Skin epidermis (tissue), 12 donors: ENCODE data around the gene PLEKHG4.

Experiments used
- H3K27ac ChIP-seq, 21 experiments: fragments of 200-600 bp; sonication (generic) in 11 of 21; one replicate each; pipeline ENCODE4 v1.5.0; 2020; ENCODE audit warnings: mild to moderate bottlenecking in 3 of 21, inconsistent platforms in 2 of 21, moderate library complexity in 2 of 21
- H3K4me3 ChIP-seq, 7 experiments: fragments of 200-600 bp; sonication (generic) in 2 of 7; one replicate each; pipeline ENCODE4 v1.5.0; 2020; ENCODE audit warnings: inconsistent platforms in 2 of 7, mild to moderate bottlenecking in 2 of 7, moderate library complexity in 1 of 7

PLEKHG4 gene, protein sequence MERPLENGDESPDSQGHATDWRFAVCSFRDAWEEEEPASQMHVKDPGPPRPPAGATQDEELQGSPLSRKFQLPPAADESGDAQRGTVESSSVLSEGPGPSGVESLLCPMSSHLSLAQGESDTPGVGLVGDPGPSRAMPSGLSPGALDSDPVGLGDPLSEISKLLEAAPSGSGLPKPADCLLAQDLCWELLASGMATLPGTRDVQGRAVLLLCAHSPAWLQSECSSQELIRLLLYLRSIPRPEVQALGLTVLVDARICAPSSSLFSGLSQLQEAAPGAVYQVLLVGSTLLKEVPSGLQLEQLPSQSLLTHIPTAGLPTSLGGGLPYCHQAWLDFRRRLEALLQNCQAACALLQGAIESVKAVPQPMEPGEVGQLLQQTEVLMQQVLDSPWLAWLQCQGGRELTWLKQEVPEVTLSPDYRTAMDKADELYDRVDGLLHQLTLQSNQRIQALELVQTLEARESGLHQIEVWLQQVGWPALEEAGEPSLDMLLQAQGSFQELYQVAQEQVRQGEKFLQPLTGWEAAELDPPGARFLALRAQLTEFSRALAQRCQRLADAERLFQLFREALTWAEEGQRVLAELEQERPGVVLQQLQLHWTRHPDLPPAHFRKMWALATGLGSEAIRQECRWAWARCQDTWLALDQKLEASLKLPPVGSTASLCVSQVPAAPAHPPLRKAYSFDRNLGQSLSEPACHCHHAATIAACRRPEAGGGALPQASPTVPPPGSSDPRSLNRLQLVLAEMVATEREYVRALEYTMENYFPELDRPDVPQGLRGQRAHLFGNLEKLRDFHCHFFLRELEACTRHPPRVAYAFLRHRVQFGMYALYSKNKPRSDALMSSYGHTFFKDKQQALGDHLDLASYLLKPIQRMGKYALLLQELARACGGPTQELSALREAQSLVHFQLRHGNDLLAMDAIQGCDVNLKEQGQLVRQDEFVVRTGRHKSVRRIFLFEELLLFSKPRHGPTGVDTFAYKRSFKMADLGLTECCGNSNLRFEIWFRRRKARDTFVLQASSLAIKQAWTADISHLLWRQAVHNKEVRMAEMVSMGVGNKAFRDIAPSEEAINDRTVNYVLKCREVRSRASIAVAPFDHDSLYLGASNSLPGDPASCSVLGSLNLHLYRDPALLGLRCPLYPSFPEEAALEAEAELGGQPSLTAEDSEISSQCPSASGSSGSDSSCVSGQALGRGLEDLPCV

DNA sequence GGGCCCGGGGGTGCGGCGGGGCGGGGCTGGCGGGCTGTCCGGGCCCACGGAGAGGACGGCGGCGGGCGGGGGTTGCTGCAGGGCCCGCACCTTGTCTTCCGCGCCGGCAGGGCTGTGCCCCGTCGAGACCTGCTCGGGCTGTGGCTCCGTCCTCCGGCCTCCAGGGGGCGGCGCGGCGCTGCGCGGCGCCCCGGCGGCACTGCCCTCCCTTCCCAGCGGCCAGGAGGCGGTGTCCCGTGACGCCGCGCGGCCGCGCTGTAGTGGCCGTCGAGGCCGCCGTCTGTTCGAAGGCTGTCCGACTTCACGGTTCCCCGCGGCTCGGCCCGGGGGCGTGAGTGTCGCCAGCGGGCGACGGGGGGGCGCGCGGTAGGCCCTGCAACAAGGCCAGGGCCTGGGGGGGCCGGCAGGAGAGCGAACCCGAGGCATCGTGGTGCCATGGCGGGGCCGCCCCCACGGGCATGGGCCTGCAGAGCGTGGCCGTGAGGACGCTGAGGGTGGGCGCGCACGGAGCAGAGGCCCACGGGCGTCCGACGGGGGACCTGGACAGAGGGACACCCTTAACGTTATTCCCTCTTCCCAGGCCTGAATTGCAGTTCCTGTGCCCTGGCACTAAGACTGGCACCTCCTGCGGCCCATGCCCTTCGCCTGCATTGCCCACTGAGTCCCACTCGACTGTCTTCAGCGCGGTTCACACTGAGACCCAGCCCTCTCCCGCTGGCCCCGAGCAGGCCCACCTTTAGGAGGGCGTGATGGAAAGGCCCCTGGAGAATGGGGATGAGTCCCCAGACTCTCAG, at the start of gene PLEKHG4:
Gene PLEKHG4, plus strand, starts transcription at position 237 of the 794 bp plus-strand sequence. Its CDS starts 513 bp downstream, at position 750.
- peak within 1 kb of the TSS; percentile 46 to 87 (median 59) for H3K4me3 ChIP-seq
- peak within 1 kb of the TSS; percentile 8 to 94 (median 82) for H3K27ac ChIP-seq

DNA sequence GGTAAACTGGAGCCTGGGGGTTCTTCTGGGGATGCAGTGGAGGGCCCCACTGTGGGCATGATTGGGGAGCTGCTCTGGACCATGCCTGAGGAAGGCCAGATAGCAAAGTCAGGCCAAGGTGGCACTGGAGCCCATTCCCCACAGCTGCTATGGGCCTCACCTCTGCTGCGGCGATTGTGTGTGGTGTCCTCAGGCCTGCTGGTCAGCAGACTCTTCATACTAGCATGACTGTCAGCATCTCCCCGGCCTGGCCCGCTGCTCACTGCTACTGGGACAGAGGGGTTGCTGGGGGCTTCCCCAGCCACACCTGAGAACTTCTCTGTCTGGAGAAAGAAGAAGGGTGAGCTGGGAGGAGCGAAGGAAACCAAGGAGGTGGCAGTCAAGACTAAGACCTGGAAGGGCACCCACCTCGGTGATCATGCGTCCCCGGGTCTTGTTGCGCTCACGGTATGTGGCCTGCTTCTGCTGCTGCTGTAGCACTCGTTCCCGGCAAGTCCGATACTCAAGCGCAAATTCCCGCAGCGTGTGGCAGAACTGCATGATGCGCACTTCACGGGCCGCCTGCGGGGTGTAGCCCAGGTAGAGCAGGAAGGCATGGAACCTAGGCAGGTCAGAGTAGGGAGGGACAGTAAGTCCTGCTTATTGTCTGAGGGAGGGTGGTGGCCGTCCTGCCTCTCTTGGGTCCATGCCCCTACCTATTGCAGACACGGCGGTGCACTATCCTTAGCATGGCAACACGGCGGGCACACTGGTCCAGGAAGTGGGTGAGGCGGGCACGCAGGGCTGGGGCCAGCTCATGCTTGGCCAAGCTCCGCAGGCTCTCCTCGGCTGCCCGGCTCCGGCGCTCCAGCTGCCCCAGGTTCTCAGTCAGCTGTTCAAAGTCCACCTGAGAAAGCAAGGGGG, 49.2 kb upstream of the PLEKHG4 start:
- no peak overlapping the region for H3K27ac ChIP-seq

DNA sequence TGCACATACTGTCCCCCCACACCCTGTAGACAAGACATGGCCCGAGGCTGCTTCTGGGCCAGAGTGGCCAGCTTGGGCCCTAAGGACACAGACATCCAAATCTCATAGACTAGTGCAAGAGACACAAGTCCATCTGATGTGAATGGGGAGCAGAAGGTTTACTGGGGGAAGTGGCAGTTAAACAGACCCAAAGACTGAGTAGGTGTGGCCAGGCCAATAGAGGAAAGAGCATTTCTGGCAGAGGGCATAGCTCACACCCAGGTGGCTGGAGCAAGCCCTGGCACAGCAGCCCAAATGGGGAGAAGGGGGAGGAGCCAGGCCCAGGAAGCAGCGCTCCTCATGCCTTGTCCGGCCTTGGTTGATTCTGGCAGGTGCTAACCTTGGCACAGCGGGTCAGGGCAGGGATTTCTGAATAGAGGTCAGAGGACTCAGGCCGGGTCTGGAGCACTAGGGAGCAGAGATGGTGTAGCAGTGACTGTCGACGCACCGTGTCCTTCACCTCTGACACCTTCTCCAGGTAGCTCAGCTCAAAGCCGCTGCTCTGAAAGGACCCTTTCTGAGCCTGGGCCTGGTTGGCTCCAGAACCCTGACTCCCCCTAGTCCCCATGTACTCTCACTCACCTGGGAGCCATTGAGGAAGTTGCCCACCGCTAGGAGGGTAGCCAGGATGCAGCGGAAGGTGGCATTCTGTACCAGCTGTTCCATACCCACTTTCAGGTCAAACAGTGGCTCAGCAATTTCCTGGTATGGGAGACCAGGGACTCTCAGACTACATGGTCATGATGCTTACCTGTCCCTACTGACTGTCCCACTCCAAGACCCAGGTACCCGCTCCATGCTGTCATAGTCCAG, 48.3 kb upstream of the PLEKHG4 start:
- no peak overlapping the region for H3K4me3 ChIP-seq

More for the DNA sequence above, 49.2 kb upstream of the PLEKHG4 start:
- H3K4me3 ChIP-seq: no peak overlapping the region

DNA sequence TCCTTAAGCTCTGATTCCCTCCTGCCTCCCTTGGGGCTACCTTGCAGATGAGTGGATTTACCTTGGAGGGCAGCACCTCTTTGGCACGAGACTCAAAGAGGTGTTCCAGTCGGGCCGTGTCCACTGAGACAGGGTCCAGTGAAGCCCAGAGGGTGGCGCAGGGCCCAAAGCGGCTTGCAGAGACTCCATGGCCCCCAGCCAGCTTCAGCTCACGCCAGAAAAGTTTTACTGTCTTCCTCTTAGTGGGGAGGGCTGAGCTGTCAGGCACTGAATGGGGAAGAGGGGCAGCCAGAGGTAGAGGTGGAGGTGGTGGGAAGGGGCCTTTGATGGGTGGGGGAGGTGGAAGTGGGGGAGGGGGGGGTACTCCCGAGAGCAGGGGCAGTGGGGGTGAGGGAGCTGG, 45.7 kb upstream of the PLEKHG4 start:
- Histone ChIP-seq H3K4me3 (no peak overlapping the region), H3K27ac (no peak overlapping the region)

More for the DNA sequence above, 48.3 kb upstream of the PLEKHG4 start:
- no peak overlapping the region for H3K27ac ChIP-seq

DNA sequence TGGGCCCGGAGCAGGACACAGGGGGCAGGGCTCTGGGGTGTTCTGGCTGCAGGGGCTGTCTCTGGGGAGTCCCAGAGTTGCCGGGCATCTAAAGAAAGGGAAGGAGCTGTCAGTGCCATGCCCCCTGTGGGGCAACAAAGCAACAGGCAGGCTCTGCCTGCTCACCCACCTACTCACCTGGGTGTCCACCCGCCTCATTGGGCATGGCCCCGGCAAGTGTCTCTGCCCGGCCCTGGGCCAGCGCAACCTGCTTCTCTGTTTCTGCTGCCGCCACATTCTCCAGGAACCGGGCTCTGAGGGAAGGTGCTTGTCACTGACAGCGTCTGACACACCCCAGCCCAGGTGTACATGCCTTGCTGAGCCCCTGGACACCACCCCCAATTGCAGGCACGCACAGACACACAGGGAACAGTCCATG, 45.1 kb upstream of the PLEKHG4 start:
- no peak overlapping the region for H3K4me3 ChIP-seq
- H3K27ac ChIP-seq: no peak overlapping the region

DNA sequence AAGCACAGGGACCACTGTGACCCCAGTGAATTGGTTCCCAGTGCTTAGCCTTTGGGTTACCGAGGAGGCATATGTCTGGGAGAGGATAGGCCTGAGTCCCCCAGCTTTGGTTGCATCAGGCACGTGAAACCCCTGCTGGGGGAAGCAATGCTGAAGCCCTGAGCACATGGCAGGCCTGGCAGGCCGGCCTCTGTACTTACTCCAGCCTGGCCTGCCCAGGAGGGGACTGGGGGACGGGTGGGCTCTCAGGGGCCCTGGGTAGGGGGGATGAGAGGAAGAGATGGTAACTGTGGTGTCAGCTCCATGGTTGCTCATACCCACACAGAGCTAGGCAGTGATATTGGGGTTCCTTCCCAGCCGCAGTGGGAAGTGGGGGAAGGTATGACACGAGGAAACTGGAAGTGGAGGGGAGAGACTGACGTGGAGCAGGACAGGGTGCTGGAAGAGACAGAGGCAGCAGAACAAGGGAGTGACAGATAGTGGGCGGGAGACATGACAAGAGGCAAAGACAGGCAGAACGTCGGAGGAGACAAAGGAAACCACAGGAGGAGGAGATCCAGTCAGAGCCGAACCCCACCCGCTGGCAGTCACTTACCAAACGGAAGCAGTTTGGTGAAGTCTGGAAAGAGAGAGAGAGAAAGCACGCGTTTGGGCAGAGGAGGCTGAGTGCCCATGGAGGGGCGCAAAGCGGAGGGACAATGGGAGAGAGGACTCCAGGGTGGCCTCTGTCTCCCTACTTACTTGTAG, 43.3 kb upstream of the PLEKHG4 start:
- peak overlapping the region in 1 of 7 experiments; percentile 11 for H3K4me3 ChIP-seq
- peak overlapping the region in 19 of 21 experiments; percentile 5 to 83 (median 67) for H3K27ac ChIP-seq

DNA sequence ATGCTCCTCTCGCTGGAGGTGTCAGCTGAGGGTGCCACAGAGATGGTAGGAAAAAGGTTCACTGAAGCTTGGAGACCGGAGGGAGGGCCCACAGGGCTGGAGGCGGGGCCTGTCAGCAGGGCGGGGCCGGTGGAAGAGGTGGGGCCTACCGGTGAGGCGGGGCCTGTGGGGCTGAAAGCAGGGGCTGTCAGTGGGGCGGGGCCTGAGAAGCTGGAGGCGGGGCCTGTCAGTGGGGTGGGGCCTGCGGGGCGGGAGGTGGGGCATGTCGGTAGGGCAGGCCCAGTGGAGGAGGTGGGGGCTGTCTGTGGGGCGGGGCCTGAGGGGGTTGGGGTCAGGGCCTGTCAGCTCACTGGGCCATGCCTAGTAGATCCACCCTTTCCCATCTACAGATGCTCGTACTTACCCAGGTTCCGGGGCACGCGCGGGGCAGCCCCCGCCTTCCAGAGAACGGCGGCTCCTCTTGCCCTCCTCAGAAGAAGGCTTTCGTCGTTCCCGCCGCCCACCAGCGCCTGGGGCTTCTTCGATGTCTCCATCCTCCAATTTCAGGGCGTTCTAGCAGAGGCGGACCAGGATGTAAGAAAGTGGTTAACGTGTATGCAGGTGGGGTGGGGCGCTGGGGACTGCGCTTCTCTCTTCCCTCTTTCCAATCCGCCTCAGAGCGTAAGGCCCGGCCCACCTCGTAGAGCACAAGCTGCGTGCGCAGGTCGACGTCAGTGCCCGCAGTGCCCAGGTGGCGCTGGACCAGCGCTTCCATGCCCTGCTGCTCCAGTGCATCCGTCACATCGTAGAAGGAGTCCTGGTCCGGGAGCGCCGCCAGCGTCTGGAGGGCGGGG, 42.6 kb upstream of the PLEKHG4 start:
- Histone ChIP-seq H3K4me3 (peak overlapping the region in 2 of 7 experiments; percentile 11 to 13), H3K27ac (peak overlapping the region in 16 of 21 experiments; percentile 5 to 83 (median 72))

DNA sequence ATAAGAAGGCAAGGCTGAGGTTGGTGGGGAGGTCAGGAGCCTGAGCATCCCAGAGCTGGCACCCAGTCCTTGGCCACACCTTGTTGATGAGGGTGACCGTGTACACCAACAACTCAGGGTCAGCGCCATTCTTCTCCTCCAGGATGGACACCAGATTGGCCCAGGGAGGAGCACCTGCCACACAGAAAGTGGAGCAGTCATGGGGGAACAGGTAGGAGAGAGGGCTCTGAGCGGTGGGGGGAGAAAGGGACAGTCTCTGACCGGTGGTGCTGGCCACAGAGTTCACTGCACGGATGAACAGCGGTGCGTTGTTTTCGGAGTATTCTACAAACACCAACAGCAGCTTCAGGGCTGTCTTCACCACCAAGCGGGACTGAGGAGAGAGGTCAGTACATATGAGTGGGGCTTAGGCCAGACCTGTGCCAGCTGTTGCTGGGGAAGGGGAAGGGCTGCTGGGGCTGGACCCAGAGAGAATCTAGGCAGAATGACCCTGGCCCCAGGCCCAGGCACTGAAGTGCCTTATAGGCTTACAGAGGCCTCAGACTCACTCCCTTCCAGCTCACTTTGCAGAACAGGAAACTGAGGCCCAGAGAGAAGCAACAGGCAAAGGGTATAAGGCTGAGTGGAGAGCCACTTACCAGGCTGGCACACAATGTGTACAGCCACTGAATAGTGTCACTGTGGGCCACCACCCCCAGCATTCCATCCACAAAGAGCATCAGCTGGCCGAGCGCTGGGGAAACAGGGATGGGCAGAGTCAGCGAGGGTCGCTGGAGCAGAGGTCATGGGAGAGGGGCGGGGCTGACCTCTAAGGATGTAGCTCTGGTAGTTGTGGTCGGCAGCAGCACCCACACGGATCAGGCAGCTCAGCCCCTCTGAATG, 41.7 kb upstream of the PLEKHG4 start:
- Histone ChIP-seq H3K27ac (peak overlapping the region in 3 of 21 experiments; percentile 17 to 80 (median 17)), H3K4me3 (peak overlapping the region in 1 of 7 experiments; percentile 1)

DNA sequence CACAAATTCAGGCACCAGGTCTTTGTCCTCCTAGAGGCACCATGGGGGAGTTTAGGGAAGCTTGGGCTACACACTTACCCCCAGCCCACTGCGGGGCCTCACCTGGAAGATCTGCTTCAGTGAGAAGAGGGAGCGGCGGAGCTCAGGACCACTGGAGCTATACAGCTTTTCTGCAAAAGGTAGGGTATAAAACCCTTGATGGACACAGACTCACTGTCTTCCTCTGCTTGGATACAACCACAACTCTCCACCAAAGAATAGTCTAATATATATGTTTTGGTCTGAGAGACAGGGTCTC, 41.1 kb upstream of the PLEKHG4 start:
- Histone ChIP-seq H3K4me3 (no peak overlapping the region), H3K27ac (no peak overlapping the region)

DNA sequence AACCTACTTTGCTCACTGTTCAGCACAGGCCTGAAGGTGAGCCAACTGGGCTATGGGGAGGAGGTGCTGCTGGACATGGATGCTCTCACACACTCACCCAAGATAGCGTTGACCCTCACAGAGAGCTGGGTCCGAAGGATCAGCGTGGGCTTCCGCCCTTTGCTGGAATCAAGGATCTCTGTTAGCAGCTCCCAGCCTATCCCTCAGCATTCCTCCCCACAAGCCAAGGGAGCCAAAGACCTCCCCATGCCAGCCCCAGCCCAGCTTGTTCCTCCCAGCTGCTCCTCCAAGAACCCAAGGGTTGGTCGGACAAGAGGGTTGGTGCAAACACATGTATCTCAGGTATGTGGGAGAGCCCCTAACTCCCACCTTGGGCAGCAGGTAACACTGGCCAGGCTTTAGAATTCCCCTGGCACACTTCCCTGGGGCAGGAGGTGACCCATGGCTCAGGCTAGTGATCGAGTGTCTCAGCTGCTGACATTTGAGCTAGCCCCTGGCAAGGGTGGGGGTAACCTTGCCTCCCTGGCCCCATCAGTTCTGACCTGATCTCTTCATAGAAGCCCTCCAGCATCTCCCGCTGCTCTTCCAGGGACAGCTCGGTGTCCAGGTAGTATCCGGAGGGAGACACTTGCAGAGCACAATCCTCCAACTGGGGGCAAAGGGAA, 40.4 kb upstream of the PLEKHG4 start:
- Histone ChIP-seq H3K4me3 (no peak overlapping the region), H3K27ac (no peak overlapping the region)

DNA sequence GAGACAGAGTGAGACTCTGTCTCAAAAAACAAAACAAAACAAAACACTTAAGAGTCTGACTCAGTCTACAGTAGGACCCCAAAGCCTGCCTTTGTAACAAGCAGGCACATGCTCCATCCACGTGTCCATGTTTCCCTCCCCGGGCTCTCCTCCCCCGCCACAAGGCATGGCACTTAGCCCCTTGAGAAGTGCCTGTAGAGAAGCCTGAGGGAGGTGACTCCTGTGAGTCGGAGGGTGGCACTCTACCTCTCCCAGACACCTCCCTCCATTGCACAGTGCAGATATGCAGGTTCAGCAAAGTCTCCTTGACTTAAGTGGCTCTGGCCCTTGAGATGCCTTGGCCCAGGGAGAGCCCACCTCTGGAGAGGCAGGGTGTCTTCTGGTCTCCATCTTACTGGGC, 38.8 kb upstream of the PLEKHG4 start:
- peak overlapping the region in 19 of 21 experiments; percentile 46 to 91 (median 78) for H3K27ac ChIP-seq
- H3K4me3 ChIP-seq: no peak overlapping the region

DNA sequence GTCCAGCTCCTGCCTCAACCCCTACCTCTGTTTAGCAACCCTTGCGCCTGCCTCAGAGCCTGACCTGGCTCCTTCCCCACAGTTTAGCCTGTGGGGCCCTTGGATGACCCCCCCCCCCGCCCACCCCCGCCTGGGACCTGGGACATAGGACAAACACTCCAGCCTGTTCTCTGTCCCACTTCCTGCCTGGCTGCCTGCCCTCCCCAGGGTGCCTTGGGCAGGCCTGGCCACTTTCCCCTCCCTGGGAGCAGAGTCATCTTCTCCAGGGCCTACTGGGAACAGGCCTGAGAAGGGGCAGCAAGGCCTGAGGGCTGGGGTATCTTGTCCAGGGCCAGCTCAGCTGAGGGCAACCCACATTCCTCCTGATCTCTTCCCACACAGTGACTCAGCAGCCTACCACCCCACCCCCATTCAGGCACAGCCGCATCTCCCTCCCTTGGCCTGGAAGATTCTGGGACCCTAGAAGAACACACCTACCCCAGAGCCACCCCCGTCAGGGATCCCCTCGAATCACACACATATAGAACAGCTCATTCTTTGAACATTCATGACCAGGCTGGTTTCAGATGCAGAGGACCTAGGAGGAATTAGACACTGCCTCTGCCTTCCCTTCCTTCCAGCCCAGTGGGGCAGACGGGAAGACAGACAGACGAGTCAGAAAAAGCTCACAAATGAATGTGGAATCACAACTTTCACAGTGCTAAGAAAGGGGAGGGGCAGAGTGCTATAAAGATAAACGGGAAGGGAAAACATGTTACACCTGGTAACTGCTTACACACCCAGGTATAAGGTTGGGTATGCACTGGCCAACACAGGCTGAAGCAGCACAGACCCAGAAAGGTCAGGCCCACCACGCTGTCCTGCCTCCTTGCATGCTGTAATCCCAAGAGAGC, 38.1 kb upstream of the PLEKHG4 start:
- Histone ChIP-seq H3K4me3 (no peak overlapping the region), H3K27ac (peak overlapping the region in 20 of 21 experiments; percentile 46 to 91 (median 78))

DNA sequence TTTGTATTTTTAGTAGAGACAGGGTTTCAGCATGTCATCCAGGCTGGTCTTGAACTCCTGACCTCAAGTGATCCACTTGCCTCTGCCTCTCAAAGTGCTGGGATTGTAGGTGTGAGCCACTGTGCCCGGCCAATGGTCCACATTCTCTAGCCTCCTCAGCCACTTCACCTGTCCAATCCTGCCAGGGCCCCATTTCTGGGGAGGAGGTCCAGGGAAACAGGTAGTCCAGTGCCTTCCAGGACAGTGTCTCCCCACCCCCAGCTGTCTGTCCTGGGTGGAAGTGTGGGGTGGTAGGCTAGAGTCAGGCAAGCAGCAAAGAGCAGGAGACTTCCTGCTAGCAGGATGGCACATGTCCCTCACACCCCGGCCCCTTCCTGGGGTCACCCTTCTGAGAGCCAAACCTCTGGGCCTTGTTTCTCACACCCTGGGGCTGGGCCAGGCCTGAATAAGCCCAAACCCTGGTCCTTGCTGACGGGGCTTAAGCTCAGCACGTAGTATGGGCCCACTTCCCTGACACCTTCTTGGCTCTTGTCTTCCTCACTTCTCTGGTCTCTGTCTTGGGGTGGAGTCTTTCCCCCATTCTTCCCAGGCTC, 37.1 kb upstream of the PLEKHG4 start:
- Histone ChIP-seq H3K27ac (peak overlapping the region in 19 of 21 experiments; percentile 7 to 91 (median 66)), H3K4me3 (no peak overlapping the region)
